ENCODE data around the gene EXOSC2.
"Not testable (repeated sequence)": the region's sequence is repeated elsewhere in the genome, so short reads cannot be mapped to it uniquely, and the experiment has no call there.

EXOSC2 gene

GRCh38 chr9:130668196-130668595 lies 25.4 kb upstream of the EXOSC2 start:
- no peak for DNase-seq

DNA sequence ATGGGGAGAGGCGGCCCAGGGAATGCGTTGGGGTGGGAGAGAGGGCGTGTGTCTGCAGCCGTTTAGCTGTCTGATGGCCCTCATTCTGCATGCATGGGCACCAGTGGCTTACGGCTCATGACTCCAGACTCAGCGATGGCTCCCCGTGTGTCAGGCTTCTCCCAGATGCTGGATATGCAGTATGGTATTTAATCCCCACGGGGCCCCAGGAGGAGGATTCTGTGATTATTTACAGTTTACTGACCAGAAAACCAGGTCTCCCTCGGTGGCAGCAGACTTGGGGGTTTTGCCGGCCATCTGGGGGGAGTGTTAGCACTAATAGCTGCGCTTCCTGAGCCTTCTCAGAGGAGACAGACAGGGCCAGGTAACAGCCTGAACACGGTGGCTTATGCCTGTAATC lies 24.9 kb upstream of the EXOSC2 start:
- DNase-seq = no peak

DNA sequence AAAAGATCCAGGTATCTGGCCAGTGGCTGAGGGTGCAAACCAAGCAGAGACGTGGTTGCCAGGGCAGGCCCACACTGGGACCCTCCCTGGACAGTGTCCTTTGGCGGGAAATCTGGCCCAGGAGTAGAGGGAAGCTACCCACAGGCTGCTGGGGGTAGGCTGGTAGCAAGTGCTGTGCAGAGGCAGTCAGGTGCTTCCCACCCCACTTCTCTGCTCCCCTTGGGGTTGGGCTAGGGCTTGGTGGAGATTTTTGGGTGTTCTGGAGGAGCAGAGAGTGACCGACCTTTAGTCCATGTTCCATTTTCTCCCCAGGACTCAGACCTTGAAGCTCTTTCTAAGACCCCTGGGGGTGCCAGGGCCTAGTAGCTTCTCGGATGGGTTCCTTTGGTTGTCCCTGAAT lies 23.6 kb upstream of the EXOSC2 start:
- DNase-seq = no peak

- no peak for DNase-seq
Measured at GRCh38 chr9:130670644-130671043, 22.9 kb upstream of the EXOSC2 start.

- no peak for DNase-seq
Measured at GRCh38 chr9:130672466-130672865, 21.1 kb upstream of the EXOSC2 start.

DNA sequence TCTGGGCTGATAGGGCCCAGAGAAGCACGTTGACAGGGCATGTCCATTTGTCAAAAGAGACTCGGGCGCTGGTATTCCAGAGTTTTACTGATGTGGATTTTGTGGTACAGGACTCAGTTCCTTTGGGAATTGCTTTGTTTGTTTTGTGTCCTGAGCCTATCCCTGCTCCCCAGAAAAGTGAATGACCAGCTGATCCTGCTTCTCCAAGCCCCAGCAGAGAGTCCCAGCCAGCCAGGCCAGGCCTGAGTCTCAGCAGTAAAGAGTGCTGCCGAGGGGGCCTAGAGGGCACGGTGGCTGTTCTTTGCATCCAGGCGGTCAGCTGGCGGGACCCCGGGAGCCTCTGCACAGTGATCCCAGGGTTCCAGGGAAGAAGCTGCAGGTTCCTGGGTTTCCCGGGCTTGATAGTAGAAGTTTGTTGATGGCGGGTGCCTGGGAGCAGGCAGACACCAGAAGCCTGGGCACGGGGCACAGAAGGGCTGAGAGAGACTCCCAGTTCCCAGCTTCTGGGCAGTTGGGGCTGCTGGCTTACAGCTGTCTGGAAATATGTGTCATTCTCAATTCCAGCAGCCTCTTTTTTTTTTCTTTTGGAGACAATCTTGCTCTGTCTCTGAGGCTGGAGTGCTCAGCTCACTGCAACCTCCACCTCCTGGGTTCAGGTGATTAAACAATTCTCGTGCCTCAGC lies 20.5 kb upstream of the EXOSC2 start:
- DNase-seq = no peak

- no peak for DNase-seq
Measured at GRCh38 chr9:130675396-130675795, 18.2 kb upstream of the EXOSC2 start.

- DNase-seq = no peak
Measured at GRCh38 chr9:130677252-130677651, 16.3 kb upstream of the EXOSC2 start.

GRCh38 chr9:130680836-130681768 lies 12.5 kb upstream of the EXOSC2 start:
- DNase-seq = peak; percentile 80

- peak; percentile 22 for DNase-seq
Measured at GRCh38 chr9:130681769-130682420, 11.7 kb upstream of the EXOSC2 start.

GRCh38 chr9:130682421-130683121 lies 11.0 kb upstream of the EXOSC2 start:
- DNase-seq = peak; percentile 66

DNA sequence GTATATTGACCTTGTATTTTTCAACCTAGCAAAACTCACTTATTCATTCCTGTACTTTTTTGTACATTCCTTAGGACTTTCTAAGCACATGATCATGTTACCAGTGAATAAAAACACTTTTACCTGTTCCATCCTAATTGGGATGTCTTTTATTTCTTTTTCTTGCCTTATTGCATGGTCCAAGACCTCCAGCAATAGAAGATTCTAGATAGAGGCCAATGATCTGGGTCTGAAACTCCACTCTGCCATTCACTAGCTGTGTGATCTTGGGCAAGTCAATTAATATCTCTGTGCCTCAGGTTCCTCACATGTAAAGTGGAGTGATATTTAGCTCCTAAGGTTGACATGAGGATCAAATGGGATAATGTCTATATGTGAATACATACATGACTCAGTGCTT lies 8.5 kb upstream of the EXOSC2 start:
- no peak for DNase-seq

DNA sequence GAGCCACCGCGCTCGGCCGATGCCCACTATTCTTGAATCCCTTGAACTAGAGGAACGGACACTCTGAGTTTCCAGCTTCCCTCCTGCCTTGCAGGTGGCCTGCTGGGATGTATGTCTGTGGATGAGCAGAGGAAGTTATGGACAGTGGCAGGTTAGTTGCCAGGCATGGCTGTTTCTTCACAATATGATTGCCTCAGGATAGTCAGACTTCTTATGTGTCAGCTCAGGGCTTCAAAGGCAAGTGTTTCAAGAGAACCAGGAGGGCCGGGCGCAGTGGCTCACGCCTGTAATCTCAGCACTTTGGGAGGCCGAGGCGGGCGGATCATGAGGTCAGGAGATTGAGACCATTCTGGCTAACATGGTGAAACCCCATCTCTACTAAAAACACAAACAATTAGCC lies 7.6 kb upstream of the EXOSC2 start:
- DNase-seq = not testable (repeated sequence)

DNA sequence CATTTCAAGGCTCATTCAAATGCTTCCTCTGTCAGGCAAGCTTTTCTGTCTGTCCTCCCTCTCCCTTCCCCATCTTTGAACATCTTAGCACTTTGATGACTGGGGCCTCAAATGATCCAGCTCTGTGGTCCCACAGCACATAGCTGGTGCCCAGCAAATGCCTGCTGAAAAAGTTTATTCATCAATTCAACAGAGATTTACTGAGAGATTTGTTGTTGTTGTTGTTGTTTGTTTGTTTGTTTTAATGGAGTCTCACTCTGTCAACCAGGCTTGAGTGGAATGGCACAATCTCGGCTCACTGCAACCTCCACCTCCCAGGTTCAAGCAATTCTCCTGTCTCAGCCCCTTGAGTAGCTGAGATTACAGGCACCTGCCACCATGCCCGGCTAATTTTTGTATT lies 6.0 kb upstream of the EXOSC2 start:
- DNase-seq = no peak

DNA sequence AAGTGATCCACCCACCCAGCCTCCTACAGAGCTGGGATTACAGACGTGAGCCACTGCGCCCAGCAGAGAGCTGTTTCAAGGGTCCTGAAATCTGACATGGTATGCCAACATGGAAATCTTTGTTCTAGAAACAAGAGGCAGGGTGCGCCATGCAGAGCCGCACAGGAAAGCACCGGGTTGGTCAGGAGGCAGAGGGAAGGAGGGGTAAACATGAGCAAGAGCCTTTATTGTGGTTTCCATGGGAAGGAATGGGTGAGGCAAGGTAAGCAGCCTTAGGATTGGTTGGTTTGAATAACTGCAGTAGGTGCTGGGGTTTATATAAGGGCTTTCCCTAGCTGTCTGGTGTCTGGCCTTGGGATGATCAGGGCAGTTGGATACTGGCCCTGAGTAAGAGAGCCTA lies 5.5 kb upstream of the EXOSC2 start:
- no peak for DNase-seq

GRCh38 chr9:130689572-130689936 lies 4.0 kb upstream of the EXOSC2 start:
- no peak for DNase-seq

DNA sequence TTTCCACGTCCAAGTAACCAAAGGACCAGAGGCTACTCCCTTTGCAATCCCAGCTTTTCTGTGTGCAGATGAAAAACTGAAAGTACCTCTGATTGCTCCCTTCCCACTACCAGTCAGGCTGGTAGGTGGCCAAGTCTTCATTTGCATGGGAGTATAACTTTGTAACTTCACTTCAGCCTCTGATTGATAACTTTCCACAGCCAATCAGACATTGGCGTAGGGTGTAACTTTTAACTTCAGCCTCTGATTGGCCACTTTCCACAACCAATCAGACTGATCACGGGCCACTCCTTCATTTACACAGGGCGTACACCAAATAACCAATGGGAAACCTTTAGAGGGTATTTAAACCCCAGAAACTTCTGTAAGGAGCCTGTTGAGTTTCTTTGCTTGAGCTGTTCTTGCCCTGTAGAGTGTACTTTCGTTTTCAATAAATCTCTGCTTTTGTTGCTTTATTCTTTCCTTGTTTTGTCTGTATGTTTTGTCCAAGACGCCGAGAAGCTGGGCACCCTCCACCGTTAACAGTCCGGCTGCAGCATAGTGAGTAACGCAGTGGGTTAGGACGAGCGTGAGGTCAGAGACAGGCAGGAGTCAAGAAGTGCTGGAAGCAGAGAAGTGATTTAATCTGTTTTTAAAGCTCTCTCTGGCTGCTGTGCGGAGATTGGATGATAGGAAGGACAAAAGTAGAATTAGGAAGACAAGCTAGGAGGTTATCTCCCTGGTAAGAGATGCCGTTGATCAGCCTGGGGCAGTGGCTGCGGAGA lies 3.5 kb upstream of the EXOSC2 start:
- peak; percentile 22 for DNase-seq

- DNase-seq = no peak
Measured at GRCh38 chr9:130692321-130692720, 1.3 kb upstream of the EXOSC2 start.

DNA sequence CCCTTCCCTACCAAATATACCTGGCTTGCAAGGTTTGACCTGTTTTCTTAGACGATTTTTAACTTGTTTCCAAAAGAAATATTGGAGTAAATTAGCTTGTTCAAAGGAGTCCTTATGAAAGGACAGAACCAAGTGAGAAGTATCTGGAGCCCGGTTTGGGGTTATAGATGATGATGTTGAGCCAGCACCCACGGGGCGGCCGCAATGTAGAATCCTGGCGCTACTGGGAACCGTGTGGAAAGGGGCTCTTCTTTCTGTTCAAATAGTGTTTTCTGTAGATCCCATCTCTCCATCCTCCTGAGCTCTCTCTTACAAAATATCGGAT lies 517 bp upstream of the EXOSC2 start:
- DNase-seq = no peak

DNA sequence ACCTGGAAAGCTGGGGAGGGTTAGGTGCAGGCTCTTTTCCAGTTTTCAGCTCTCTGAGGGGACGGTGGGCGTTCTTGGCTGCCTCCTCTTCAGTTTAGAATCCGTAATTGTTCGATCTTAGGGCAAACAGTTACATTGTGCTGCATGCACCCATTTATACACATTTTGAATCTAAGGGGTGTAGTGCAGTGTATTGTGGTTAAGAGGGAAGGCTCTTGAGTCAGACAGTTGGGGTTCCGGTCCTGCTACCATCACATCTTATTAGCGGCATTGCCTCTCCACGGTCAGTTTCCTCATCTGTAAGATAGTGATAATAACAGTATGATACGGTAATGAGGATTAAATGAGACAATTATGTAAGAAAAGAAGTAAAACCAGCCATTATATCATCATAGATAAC lies 625 bp downstream of the EXOSC2 start:
- DNase-seq = peak; percentile 49

- no peak for DNase-seq
Measured at GRCh38 chr9:130696139-130696650, 2.6 kb downstream of the EXOSC2 start.

- no peak for DNase-seq
Measured at GRCh38 chr9:130696996-130697395, 3.4 kb downstream of the EXOSC2 start.

All from activated CD4-positive, alpha-beta T cell treated with anti-CD3 and anti-CD28 coated beads, Interleukin-2, Interleukin-6, amounts not matched to agents 100 ng/mL and 50 ng/mL, durations not matched to agents 16 hours and 8 hours (primary cell).